Neutrophil (primary cell): Measurements from ENCODE around the gene POLG.
A peak's percentile ranks its signal among the peaks of the same experiment; 100 is the strongest.

Experiments
- H3K27ac ChIP-seq: fragments of 200-600 bp; sonication (generic); 2 replicates; pipeline ENCODE4 v1.5.1; 2016; ENCODE audit warnings: mild to moderate bottlenecking, moderate library complexity
- H3K27me3 ChIP-seq: fragments of 200-600 bp; sonication (generic); 2 replicates; pipeline ENCODE4 v1.6.0; 2016; ENCODE audit warnings: mild to moderate bottlenecking
- H3K36me3 ChIP-seq: fragments of 200-600 bp; sonication (generic); 2 replicates; pipeline ENCODE4 v1.5.1; 2017
- H3K4me1 ChIP-seq, 2 experiments: fragments of 200-600 bp in 1 of 2; sonication (generic) in 1 of 2; 1 replicate in 1 of 2; 2 replicates in 1 of 2; pipeline versions ENCODE4 v1.5.1 to v1.6.1; 2013 to 2016; ENCODE audit warnings: low read depth in 1 of 2, low read length in 1 of 2, mild to moderate bottlenecking in 1 of 2, moderate library complexity in 1 of 2; ENCODE audit not compliant: control insufficient read depth in 1 of 2, insufficient read depth in 1 of 2
- H3K4me3 ChIP-seq, 2 experiments: fragments of 200-600 bp in 1 of 2; sonication (generic) in 1 of 2; 1 replicate in 1 of 2; 2 replicates in 1 of 2; pipeline ENCODE4 v1.5.1; 2013 to 2016; ENCODE audit warnings: low read depth in 1 of 2, low read length in 1 of 2, mild to moderate bottlenecking in 1 of 2, moderate library complexity in 1 of 2
- H3K9me3 ChIP-seq: fragments of 200-600 bp; sonication (generic); 2 replicates; pipeline ENCODE4 v1.5.1; 2016
- CTCF ChIP-seq: fragments of 200-600 bp; sonication (generic); IDR thresholded peaks from 2 replicates; pipeline ENCODE4 v1.5.1; 2016; ENCODE audit warnings: antibody characterized with exemption

The POLG gene

GRCh38 chr15:89334510-89335297, at the start of gene POLG:
TSS of gene POLG (minus strand) at chr15:89334824. CDS start at chr15:89333754, 1,070 bp downstream.
- peaks cover 39% of the 10 kb centered on the region for H3K36me3 ChIP-seq
- peak within 1 kb of the TSS; percentile 76 to 82 for H3K4me3 ChIP-seq
- no peaks in the 10 kb centered on the region for H3K9me3 ChIP-seq
- no peak for TF ChIP-seq CTCF
- H3K4me1 ChIP-seq = peaks cover 12 to 25% of the 10 kb centered on the region in 2 experiments
- peaks cover 45% of the 10 kb centered on the region for H3K27me3 ChIP-seq
- H3K27ac ChIP-seq = peak within 1 kb of the TSS; percentile 96

- TF ChIP-seq CTCF = no peak
- Histone ChIP-seq H3K27me3 (peaks cover 45% of the 10 kb centered on the region), H3K36me3 (no peaks in the 10 kb centered on the region), H3K4me3 (no peak overlapping the region), H3K9me3 (no peaks in the 10 kb centered on the region), H3K4me1 (peaks cover 0 to 12% of the 10 kb centered on the region in 2 experiments), H3K27ac (no peak overlapping the region)
Observed at GRCh38 chr15:89384176-89384604, 49.6 kb upstream of the POLG start.

DNA sequence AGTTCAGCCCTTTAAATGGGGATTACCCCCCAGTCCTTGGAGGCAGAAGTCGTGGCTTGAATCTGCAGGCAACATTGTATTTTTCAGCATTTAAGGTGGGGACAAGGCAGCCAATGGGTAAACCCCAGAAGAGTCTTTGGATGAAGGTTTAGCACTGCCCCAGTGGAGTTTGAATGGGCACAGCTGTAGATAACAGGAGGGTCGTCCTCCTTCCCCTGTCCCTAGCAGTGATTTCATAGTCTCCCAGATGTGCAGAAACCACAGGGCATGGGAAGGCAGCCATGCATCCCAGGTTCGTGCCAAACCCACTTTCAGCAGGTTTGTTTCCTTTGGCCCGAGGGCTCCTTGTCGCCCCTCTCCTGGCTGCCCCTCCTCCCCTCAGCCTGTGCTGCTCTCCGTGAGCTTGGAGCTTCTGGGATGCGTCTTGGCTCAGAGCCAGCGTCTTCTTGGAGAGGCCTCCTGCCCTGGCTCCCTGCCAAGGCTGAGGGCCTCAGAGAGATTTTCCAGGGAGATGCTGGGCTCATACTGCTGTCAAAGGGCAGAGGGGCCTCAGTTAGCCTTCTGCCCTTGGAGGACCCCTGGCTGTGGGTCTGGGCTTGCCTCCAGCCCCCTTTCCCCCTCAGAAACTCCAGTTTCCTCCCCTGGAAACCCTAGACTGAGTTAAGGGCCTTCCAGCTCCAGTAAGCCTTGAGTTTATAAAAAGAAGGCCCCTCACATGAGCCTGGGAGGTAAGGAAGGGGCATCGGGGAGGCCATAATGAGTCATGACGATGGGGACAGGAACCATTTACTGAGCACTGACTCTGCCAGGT, 48.9 kb upstream of the POLG start:
- H3K9me3 ChIP-seq = no peaks in the 10 kb centered on the region
- no peak overlapping the region for H3K4me3 ChIP-seq
- peaks cover 5 to 18% of the 10 kb centered on the region in 2 experiments for H3K4me1 ChIP-seq
- no peak for TF ChIP-seq CTCF
- H3K27ac ChIP-seq = no peak overlapping the region
- H3K36me3 ChIP-seq = no peaks in the 10 kb centered on the region
- H3K27me3 ChIP-seq = peaks cover 51% of the 10 kb centered on the region

DNA sequence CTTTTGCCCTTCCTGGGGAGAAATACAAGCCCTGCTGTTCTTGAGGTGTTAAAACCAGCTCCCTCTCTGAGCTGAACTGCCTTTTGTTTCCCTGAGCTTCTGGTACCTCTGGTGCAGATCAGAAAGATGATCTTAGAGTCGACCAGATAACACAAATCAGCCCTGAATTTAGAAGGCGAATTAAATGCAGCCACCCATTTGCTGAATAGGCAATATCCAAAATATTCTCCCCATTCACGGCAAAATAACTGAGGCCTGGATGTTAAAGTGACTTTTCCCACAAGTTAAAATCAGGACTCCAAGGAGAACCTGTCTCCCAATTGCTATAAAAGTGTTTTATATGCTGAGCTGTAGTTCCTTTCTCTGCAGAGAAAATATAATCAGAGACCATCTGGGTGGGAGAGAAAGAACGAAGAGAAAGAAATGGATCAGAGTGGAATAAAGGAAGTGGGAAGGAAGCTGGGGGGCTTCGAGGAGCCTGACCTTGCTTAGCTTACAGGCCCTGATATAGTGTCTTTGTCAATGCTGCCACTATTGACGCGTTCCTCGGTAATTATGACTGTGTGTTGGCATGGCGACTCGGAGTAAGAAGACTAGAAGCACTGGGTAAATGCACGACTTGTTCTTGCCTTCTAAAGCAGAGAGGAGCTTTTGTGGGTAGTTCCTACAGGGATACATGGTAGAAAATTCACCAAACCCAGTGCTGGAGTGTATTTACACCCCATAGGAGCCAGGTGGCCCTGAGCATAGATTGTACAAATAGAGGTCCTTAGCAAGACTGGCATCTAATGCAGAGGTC, 47.5 kb upstream of the POLG start:
- no peak for TF ChIP-seq CTCF
- Histone ChIP-seq H3K4me3 (no peak overlapping the region), H3K27me3 (peaks cover 66% of the 10 kb centered on the region), H3K9me3 (no peaks in the 10 kb centered on the region), H3K36me3 (no peaks in the 10 kb centered on the region), H3K4me1 (peaks cover 6 to 26% of the 10 kb centered on the region in 2 experiments), H3K27ac (no peak overlapping the region)

- peaks cover 74% of the 10 kb centered on the region for H3K27me3 ChIP-seq
- no peaks in the 10 kb centered on the region for H3K36me3 ChIP-seq
- H3K27ac ChIP-seq = no peak overlapping the region
- peaks cover 6 to 26% of the 10 kb centered on the region in 2 experiments for H3K4me1 ChIP-seq
- no peak for TF ChIP-seq CTCF
- no peaks in the 10 kb centered on the region for H3K9me3 ChIP-seq
- H3K4me3 ChIP-seq = no peak overlapping the region
Observed at GRCh38 chr15:89381331-89381730, 46.7 kb upstream of the POLG start.
